ENCODE measurements around the gene ZNF282. TPM values are rescaled to one million over a fixed set of nuclear protein-coding genes. Genes with fewer than 3 reads are reported as not detected.

ZNF282 gene
- total and polyA plus RNA-seq, 9 of the 15 experiments (the other 6 are each of a cell fraction or from before 2014, with no cell fraction given), result 0.76 to 58.6 (median 17.4) TPM

GRCh38 chr7:149195180-149196150 is at the start of gene ZNF282 (continued):
- TF ChIP-seq KDM5B (IDR thresholded peaks at IDR 0.05; ENCODE audit: insufficient replicate concordance, low read depth, low read length) (peak; percentile 96), SUPT5H (IDR thresholded peaks at IDR 0.05) (peak; percentile 90), CREB3L1 (IDR thresholded peaks at IDR 0.05; ENCODE audit: borderline replicate concordance, low read depth) (peak; percentile 65; the same call in 1 of the 2 replicates), MBD1 (CRISPR knock-in tag; IDR thresholded peaks at IDR 0.05) (no peak), EP300 (IDR thresholded peaks at IDR 0.05; ENCODE audit: low read length) (peak; percentile 17; the same call in 1 of the 2 replicates), HDAC3 (IDR thresholded peaks at IDR 0.05; ENCODE audit: borderline replicate concordance, partially characterized antibody) (no peak), MTA1 (IDR thresholded peaks at IDR 0.05; ENCODE audit: borderline replicate concordance) (no peak), DNMT1 (IDR thresholded peaks at IDR 0.05) (no peak), HES1 (IDR thresholded peaks at IDR 0.05; ENCODE audit: low read depth) (no peak), PHB (CRISPR knock-in tag; IDR thresholded peaks at IDR 0.05) (peak; percentile 74; the same call in 1 of the 2 replicates), KAT7 (CRISPR knock-in tag; IDR thresholded peaks at IDR 0.05; ENCODE audit: borderline replicate concordance) (peak; percentile 93; the same call in 1 of the 2 replicates), PTBP1 (IDR thresholded peaks at IDR 0.05; ENCODE audit: low read depth, low read length) (0 out of 2 replicates have a peak, but pooled peaks have one; percentile 22), MEF2A (IDR thresholded peaks at IDR 0.05; ENCODE audit: control insufficient read depth, low read depth, low read length) (no peak), ZHX1 (conservative IDR thresholded peaks at IDR 0.05; ENCODE audit: low read length) (peak; percentile 87; the same call in 1 of the 2 replicates), ZNF766 (CRISPR knock-in tag; conservative IDR thresholded peaks at IDR 0.05) (peak; percentile 45; the same call in 1 of the 2 replicates), CBX3 (IDR thresholded peaks at IDR 0.05; ENCODE audit: borderline replicate concordance in 1 of 2, low read length in 2 of 2) (peak in 1 of 2 experiments; percentile 86; a peak in 1 of 3 replicates), HMG20B (CRISPR knock-in tag; IDR thresholded peaks at IDR 0.05) (no peak), ESRRA (IDR thresholded peaks at IDR 0.05; ENCODE audit: borderline replicate concordance, low read depth) (peak; percentile 70), POLR2H (tag; IDR thresholded peaks at IDR 0.05; ENCODE audit: low read depth) (no peak), BRCA1 (IDR thresholded peaks at IDR 0.05) (no peak), BRCA1 (CRISPR knock-in tag; IDR thresholded peaks at IDR 0.05) (no peak)
